DND-41 (cell line): ENCODE measurements around the gene SDCCAG8.

Experiments used
- CTCF ChIP-seq: IDR thresholded peaks from 2 replicates; pipeline ENCODE4 v1.5.1; 2012; ENCODE audit warnings: borderline replicate concordance, low read length, moderate library complexity, mild to moderate bottlenecking; ENCODE audit not compliant: poor library complexity, severe bottlenecking; ENCODE audit errors: extremely low read depth
- EZH2 ChIP-seq: IDR thresholded peaks from 3 replicates; pipeline ENCODE4 v1.6.1; 2012; ENCODE audit warnings: borderline replicate concordance, low read depth, mild to moderate bottlenecking, moderate library complexity, low read length, inconsistent platforms; ENCODE audit not compliant: severe bottlenecking

- TF ChIP-seq EZH2 (no peak), CTCF (no peak)
Observed at GRCh38 chr1:243497939-243498681, 242.3 kb downstream of the SDCCAG8 start.
